ENCODE data around the gene SYPL1.

Gene SYPL1

GRCh38 chr7:106071999-106072714 is 40.0 kb downstream of the SYPL1 start:
- no peak overlapping the region for H3K4me3 ChIP-seq (ENCODE audit: low read depth, low read length)
- no peak for TF ChIP-seq CTCF (IDR thresholded peaks at IDR 0.05; ENCODE audit: borderline replicate concordance, insufficient read depth, low read depth, low read length)

GRCh38 chr7:106071356-106071998 is 40.6 kb downstream of the SYPL1 start:
- no peak for TF ChIP-seq CTCF (IDR thresholded peaks at IDR 0.05; ENCODE audit: borderline replicate concordance, insufficient read depth, low read depth, low read length)
- H3K4me3 ChIP-seq (ENCODE audit: low read depth, low read length): peak overlapping the region; percentile 40

- no peak for TF ChIP-seq CTCF (IDR thresholded peaks at IDR 0.05; ENCODE audit: borderline replicate concordance, insufficient read depth, low read depth, low read length)
These were observed 41.4 kb downstream of the SYPL1 start for GRCh38 chr7:106070567-106071254.

GRCh38 chr7:106070201-106070551 is 41.9 kb downstream of the SYPL1 start:
- no peak overlapping the region for H3K4me3 ChIP-seq (ENCODE audit: low read depth, low read length)
- TF ChIP-seq CTCF (IDR thresholded peaks at IDR 0.05; ENCODE audit: borderline replicate concordance, insufficient read depth, low read depth, low read length): no peak

More at GRCh38 chr7:106070567-106071254, 41.4 kb downstream of the SYPL1 start:
- no peak overlapping the region for H3K4me3 ChIP-seq (ENCODE audit: low read depth, low read length)

- no peak for TF ChIP-seq CTCF (IDR thresholded peaks at IDR 0.05; ENCODE audit: borderline replicate concordance, insufficient read depth, low read depth, low read length)
These were observed 42.5 kb downstream of the SYPL1 start for GRCh38 chr7:106069471-106070200.

GRCh38 chr7:106068986-106069385 is 43.1 kb downstream of the SYPL1 start:
- no peak for TF ChIP-seq CTCF (IDR thresholded peaks at IDR 0.05; ENCODE audit: borderline replicate concordance, insufficient read depth, low read depth, low read length)
- H3K4me3 ChIP-seq (ENCODE audit: low read depth, low read length): no peak overlapping the region

More at GRCh38 chr7:106069471-106070200, 42.5 kb downstream of the SYPL1 start:
- H3K4me3 ChIP-seq (ENCODE audit: low read depth, low read length): no peak overlapping the region

All from GM12875 (cell line).